Smooth muscle cell of trachea (primary cell): ENCODE measurements around the gene BBS9. TPM values are rescaled to one million over a fixed set of nuclear protein-coding genes. Genes with fewer than 3 reads are reported as not detected.

Experiments used
- total RNA-seq: library from RNA; depleted of rRNA; stranded (reverse); fragments of >200 nt; gene quantifications from 2 replicates; pipeline ENCODE4 v1.2.1, GENCODE V29; 2014

Gene BBS9
- total RNA-seq = 29.4 and 29.8 TPM in 2 replicates

GRCh38 chr7:33128990-33129805 is at the start of gene BBS9:
BBS9 (plus strand) TSS chr7:33129564; CDS start chr7:33146253, 16,689 bp downstream.

DNA sequence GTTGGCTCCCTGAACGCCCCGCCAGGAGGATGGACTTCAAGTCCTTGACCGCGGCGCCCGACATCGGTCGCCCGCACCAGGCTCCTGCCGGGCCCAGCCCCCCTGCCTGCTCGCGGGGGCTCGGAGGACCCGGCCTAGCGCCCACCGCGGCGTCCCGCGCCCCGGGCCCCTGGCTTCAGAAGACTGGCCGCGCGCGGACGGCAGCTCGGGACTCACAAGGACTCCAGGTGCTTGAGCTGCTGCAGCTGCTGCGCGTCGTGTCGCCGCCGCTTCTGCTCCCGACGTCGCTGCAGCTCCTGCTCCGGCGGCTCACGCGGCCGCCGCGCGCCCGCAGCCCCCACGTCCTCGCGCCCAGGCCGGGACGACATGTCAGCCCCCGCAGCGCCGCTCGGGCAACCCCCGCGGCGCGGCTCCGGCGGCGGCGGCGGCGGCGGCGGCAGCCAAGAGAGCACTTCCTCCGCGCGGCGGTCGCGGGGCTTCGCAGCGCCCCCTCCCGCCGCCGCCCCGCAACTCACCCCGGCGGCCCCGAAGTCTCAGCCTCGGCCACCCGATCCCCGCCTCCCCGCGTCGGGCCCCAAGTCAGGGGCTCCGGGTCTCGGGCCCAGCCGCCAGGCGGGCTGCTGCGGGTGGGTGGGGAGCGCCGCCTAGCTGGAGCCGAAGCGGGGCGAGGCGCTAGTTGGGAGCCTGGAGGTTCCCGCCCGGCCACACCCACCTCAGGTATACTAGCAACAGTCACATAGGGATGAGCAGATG is 20.2 kb upstream of the BBS9 start, which contains the start of gene RP9:
Gene RP9 (minus strand): TSS at position 400 of the 753 bp plus-strand sequence. CDS start 32 bp downstream, at position 368.

Other genes starting within 250 kb of the BBS9 start
- 28.4 and 38.8 TPM in 2 replicates for gene KBTBD2, start 237.8 kb upstream of the BBS9 start, total RNA-seq
- 346 and 372 TPM in 2 replicates for gene FKBP9, start 172.1 kb upstream of the BBS9 start, total RNA-seq
- 11.9 and 21.1 TPM in 2 replicates for gene NT5C3A, start 66.8 kb upstream of the BBS9 start, total RNA-seq
- gene RP9, start 20.2 kb upstream of the BBS9 start, total RNA-seq = 6.8 and 7.7 TPM in 2 replicates